Measurements from ENCODE around the gene TBX1.

Gene TBX1

DNA sequence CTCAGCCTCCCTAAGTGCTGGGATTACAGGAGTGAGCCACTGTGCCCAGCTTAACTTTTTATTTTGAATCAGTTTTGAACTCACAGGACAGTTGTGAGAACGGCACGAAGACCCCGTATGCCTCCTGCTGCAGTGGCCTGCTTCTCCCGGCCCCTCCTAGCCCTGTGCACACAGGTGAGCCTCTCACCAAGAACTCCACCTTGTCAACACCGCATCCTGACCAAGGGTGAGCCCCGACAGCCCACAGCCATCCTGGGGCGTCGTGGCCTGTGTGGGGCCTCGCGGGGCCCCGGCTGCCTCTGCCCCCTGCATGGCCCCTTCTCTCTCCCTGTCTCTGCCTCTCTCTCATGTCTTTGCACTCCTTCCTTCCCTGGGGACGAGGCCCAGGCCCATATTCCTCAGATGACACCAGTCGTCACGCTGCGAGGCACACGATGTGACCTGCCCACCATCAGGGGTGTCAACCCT, 55.3 kb downstream of the TBX1 start:
- FAIRE-seq, result no peak

DNA sequence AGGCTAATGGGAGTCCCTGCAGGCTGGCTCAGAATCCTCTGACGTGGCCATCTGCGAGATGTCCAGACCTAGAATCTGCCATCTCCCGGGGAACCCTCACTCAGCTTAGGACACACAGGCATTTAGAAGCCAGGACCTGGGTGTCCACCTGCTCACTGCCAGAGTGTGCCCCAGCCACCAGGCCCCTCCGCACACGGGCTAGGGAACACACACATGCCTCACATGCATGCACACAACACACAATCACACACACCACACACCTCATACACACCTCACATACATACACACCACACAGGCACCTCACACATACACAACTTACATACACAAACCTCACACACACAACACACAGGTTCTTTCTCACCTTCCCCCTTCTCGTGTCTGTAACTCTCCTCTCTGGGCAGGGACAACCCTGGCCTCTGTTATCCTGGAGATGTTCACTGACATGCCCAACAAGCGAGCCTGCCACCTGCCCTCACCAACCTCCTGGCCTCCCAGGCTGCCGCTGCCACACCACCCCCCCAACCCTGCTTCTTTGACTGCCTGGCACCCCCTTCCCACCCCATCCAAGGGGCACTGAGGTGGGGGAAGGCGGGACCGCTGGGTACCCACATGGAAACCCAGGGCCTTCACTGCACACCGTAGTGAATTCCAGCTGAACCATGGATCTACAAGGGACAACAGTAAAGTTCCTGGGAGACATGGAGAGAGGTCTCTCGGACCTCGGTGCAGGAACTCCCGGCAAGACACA, 56.0 kb downstream of the TBX1 start:
- no peak for FAIRE-seq
